HepG2 (cell line): ENCODE results near the gene CBLC. TPM values are rescaled to one million over a fixed set of nuclear protein-coding genes. Genes with fewer than 3 reads are reported as not detected.
A peak's percentile ranks its signal among the peaks of the same experiment; 100 is the strongest.

Experiments
- BORCS8-MEF2B ChIP-seq: sonication (generic); formaldehyde crosslinking; IDR thresholded peaks from 2 replicates; pipeline ENCODE4 v1.8.0; 2022; ENCODE audit warnings: mild to moderate bottlenecking, missing genetic modification reagents
- CAMTA2 ChIP-seq: sonication (generic); formaldehyde crosslinking; IDR thresholded peaks from 2 replicates; pipeline ENCODE4 v1.4.0; 2020; ENCODE audit warnings: mild to moderate bottlenecking, missing genetic modification reagents, borderline replicate concordance
- CCDC6 ChIP-seq: sonication (generic); formaldehyde crosslinking; IDR thresholded peaks from 2 replicates; pipeline ENCODE4 v1.8.1; 2022; ENCODE audit warnings: mild to moderate bottlenecking, missing genetic modification reagents, moderate library complexity
- CEBPB ChIP-seq: IDR thresholded peaks from 2 replicates; pipeline ENCODE4 v1.6.1; 2011; ENCODE audit warnings: low read depth, low read length, improper control_type of control experiment, borderline replicate concordance
- FUBP1 ChIP-seq: sonication (generic); formaldehyde crosslinking; IDR thresholded peaks from 2 replicates; pipeline ENCODE4 v1.5.1; 2020; ENCODE audit warnings: missing genetic modification reagents, mild to moderate bottlenecking, borderline replicate concordance
- NFIB ChIP-seq: sonication (generic); formaldehyde crosslinking; IDR thresholded peaks from 2 replicates; pipeline ENCODE4 v1.9.0; 2021; ENCODE audit warnings: missing genetic modification reagents, mild to moderate bottlenecking, borderline replicate concordance
- PRPF4 ChIP-seq: fragments of 200-400 bp; formaldehyde crosslinking; IDR thresholded peaks from 2 replicates; pipeline ENCODE4 v1.6.1; 2016; ENCODE audit warnings: low read length, low read depth; ENCODE audit not compliant: poor library complexity, severe bottlenecking
- RFXAP ChIP-seq: sonication (generic); formaldehyde crosslinking; IDR thresholded peaks from 2 replicates; pipeline ENCODE4 v1.4.0; 2020; ENCODE audit warnings: missing genetic modification reagents, borderline replicate concordance
- SOX5 ChIP-seq: IDR thresholded peaks from 2 replicates; pipeline ENCODE4 v1.6.1; 2016; ENCODE audit warnings: borderline replicate concordance
- SOX6 ChIP-seq, 2 experiments: fragments of 450-650 bp in 1 of 2; sonication (generic) in 1 of 2; formaldehyde crosslinking in 1 of 2; IDR thresholded peaks; 2 replicates each; pipeline versions ENCODE4 v1.4.0 to v1.6.1; 2017 to 2020; ENCODE audit warnings: antibody characterized with exemption in 1 of 2, mild to moderate bottlenecking in 1 of 2, missing genetic modification reagents in 1 of 2
- ZNF350 ChIP-seq: sonication (generic); formaldehyde crosslinking; IDR thresholded peaks from 2 replicates; pipeline ENCODE4 v1.4.0; 2020; ENCODE audit warnings: mild to moderate bottlenecking, low read depth, missing genetic modification reagents, borderline replicate concordance
- ZNF816 ChIP-seq: sonication (generic); formaldehyde crosslinking; IDR thresholded peaks from 2 replicates; pipeline ENCODE4 v1.8.0; 2022; ENCODE audit warnings: missing genetic modification reagents, mild to moderate bottlenecking, borderline replicate concordance
- polyA plus RNA-seq, 8 experiments: library from polyadenylated mRNA; depleted of rRNA in 3 of 8; stranded (reverse) in 7 of 8; unstranded in 1 of 8; fragments of >200 nt; fragmentation: Illumina TruSeq in 4 of 8; extraction: Trizol in 4 of 8; gene quantifications; 2 replicates each; pipeline versions ENCODE4 v1.2.1 to v1.2.3, GENCODE V29; 2011 to 2016; ENCODE audit warnings: low read depth in 4 of 8, missing spikeins in 1 of 8, mixed read lengths in 1 of 8; ENCODE audit not compliant: insufficient read depth in 1 of 8
- total RNA-seq, 5 experiments: library from RNA; depleted of rRNA; stranded (reverse); fragments of >200 nt; fragmentation: Illumina TruSeq; extraction: Trizol; gene quantifications; 2 replicates each; pipeline ENCODE4 v1.2.3, GENCODE V29; 2016; ENCODE audit warnings: low read depth in 1 of 5
- TF ChIP-seq, protein P1 (sequence below): sonication (generic); formaldehyde crosslinking; IDR thresholded peaks from 2 replicates; pipeline ENCODE4 v1.5.0; 2020; ENCODE audit warnings: mild to moderate bottlenecking, missing genetic modification reagents, borderline replicate concordance
- TF ChIP-seq, protein P2 (sequence below): sonication (generic); formaldehyde crosslinking; IDR thresholded peaks from 2 replicates; pipeline ENCODE4 v1.4.0; 2020; ENCODE audit warnings: missing genetic modification reagents
- TF ChIP-seq, protein P3 (sequence below): IDR thresholded peaks from 2 replicates; pipeline ENCODE4 v1.6.1; 2016; ENCODE audit warnings: missing genetic modification reagents, missing compliant biosample characterization
- TF ChIP-seq, protein P4 (sequence below): sonication (generic); IDR thresholded peaks from 2 replicates; pipeline ENCODE4 v1.6.1; 2016; ENCODE audit warnings: low read depth, borderline replicate concordance
- TF ChIP-seq, protein P5 (sequence below): sonication (generic); formaldehyde crosslinking; IDR thresholded peaks from 2 replicates; pipeline ENCODE4 v1.9.0; 2021; ENCODE audit warnings: missing genetic modification reagents, mild to moderate bottlenecking, borderline replicate concordance

Gene CBLC
- total and polyA plus RNA-seq, 2 of the 13 experiments (the other 11 are each of a cell fraction or from before 2014, with no cell fraction given) = 1.8 to 2.6 TPM

DNA sequence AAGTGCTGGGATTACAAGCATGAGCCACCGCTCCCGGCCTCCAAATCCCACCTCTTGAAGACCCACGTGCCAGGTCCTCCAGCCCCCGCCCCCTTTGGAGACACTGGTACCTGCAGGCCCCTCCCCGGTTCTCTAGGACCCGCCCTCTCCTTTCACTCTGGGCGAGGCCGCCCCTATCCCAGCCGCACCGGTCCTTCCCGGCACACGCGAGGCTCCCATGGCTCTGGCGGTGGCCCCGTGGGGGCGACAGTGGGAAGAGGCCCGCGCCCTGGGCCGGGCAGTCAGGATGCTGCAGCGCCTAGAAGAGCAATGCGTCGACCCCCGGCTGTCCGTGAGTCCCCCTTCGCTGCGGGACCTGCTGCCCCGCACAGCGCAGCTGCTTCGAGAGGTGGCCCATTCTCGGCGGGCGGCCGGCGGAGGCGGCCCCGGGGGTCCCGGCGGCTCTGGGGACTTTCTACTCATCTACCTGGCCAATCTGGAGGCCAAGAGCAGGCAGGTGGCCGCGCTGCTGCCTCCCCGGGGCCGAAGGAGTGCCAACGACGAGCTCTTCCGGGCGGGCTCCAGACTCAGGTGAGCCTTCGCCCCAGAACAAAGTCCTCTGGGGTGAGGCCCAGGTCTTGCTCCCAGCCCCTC is at the start of gene CBLC (continued):
- TF ChIP-seq CEBPB (no peak), CCDC6 (CRISPR knock-in tag) (no peak), FUBP1 (CRISPR knock-in tag) (no peak), RFXAP (no peak), ZNF350 (no peak), PRPF4 (no peak), CAMTA2 (CRISPR knock-in tag) (no peak), NFIB (CRISPR knock-in tag) (no peak), ZNF816 (CRISPR knock-in tag) (no peak), SOX5 (0 out of 2 replicates have a peak, but pooled peaks have one; percentile 19), SOX6 (IDR thresholded peaks at IDR 0.05) (no peak), SOX6 (CRISPR knock-in tag; IDR thresholded peaks at IDR 0.05) (peak; percentile 13; the same call in 1 of the 2 replicates), BORCS8-MEF2B (CRISPR knock-in tag) (no peak)
- TF ChIP-seq, protein P1, sequence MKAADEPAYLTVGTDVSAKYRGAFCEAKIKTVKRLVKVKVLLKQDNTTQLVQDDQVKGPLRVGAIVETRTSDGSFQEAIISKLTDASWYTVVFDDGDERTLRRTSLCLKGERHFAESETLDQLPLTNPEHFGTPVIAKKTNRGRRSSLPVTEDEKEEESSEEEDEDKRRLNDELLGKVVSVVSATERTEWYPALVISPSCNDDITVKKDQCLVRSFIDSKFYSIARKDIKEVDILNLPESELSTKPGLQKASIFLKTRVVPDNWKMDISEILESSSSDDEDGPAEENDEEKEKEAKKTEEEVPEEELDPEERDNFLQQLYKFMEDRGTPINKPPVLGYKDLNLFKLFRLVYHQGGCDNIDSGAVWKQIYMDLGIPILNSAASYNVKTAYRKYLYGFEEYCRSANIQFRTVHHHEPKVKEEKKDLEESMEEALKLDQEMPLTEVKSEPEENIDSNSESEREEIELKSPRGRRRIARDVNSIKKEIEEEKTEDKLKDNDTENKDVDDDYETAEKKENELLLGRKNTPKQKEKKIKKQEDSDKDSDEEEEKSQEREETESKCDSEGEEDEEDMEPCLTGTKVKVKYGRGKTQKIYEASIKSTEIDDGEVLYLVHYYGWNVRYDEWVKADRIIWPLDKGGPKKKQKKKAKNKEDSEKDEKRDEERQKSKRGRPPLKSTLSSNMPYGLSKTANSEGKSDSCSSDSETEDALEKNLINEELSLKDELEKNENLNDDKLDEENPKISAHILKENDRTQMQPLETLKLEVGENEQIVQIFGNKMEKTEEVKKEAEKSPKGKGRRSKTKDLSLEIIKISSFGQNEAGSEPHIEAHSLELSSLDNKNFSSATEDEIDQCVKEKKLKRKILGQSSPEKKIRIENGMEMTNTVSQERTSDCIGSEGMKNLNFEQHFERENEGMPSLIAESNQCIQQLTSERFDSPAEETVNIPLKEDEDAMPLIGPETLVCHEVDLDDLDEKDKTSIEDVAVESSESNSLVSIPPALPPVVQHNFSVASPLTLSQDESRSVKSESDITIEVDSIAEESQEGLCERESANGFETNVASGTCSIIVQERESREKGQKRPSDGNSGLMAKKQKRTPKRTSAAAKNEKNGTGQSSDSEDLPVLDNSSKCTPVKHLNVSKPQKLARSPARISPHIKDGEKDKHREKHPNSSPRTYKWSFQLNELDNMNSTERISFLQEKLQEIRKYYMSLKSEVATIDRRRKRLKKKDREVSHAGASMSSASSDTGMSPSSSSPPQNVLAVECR (CRISPR knock-in tag) = peak; percentile 64; the same call in 1 of the 2 replicates
- TF ChIP-seq, protein P2, sequence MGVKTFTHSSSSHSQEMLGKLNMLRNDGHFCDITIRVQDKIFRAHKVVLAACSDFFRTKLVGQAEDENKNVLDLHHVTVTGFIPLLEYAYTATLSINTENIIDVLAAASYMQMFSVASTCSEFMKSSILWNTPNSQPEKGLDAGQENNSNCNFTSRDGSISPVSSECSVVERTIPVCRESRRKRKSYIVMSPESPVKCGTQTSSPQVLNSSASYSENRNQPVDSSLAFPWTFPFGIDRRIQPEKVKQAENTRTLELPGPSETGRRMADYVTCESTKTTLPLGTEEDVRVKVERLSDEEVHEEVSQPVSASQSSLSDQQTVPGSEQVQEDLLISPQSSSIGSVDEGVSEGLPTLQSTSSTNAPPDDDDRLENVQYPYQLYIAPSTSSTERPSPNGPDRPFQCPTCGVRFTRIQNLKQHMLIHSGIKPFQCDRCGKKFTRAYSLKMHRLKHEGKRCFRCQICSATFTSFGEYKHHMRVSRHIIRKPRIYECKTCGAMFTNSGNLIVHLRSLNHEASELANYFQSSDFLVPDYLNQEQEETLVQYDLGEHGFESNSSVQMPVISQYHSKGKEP (CRISPR knock-in tag) = no peak
- TF ChIP-seq, protein P3, sequence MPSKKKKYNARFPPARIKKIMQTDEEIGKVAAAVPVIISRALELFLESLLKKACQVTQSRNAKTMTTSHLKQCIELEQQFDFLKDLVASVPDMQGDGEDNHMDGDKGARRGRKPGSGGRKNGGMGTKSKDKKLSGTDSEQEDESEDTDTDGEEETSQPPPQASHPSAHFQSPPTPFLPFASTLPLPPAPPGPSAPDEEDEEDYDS (CRISPR knock-in tag) = 0 out of 2 replicates have a peak, but pooled peaks have one; percentile 9
- TF ChIP-seq, protein P4, sequence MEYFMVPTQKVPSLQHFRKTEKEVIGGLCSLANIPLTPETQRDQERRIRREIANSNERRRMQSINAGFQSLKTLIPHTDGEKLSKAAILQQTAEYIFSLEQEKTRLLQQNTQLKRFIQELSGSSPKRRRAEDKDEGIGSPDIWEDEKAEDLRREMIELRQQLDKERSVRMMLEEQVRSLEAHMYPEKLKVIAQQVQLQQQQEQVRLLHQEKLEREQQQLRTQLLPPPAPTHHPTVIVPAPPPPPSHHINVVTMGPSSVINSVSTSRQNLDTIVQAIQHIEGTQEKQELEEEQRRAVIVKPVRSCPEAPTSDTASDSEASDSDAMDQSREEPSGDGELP = no peak
- TF ChIP-seq, protein P5, sequence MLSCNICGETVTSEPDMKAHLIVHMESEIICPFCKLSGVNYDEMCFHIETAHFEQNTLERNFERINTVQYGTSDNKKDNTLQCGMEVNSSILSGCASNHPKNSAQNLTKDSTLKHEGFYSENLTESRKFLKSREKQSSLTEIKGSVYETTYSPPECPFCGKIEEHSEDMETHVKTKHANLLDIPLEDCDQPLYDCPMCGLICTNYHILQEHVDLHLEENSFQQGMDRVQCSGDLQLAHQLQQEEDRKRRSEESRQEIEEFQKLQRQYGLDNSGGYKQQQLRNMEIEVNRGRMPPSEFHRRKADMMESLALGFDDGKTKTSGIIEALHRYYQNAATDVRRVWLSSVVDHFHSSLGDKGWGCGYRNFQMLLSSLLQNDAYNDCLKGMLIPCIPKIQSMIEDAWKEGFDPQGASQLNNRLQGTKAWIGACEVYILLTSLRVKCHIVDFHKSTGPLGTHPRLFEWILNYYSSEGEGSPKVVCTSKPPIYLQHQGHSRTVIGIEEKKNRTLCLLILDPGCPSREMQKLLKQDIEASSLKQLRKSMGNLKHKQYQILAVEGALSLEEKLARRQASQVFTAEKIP (CRISPR knock-in tag) = no peak
